Measurements from ENCODE around the gene RFC4.

Gene RFC4

DNA sequence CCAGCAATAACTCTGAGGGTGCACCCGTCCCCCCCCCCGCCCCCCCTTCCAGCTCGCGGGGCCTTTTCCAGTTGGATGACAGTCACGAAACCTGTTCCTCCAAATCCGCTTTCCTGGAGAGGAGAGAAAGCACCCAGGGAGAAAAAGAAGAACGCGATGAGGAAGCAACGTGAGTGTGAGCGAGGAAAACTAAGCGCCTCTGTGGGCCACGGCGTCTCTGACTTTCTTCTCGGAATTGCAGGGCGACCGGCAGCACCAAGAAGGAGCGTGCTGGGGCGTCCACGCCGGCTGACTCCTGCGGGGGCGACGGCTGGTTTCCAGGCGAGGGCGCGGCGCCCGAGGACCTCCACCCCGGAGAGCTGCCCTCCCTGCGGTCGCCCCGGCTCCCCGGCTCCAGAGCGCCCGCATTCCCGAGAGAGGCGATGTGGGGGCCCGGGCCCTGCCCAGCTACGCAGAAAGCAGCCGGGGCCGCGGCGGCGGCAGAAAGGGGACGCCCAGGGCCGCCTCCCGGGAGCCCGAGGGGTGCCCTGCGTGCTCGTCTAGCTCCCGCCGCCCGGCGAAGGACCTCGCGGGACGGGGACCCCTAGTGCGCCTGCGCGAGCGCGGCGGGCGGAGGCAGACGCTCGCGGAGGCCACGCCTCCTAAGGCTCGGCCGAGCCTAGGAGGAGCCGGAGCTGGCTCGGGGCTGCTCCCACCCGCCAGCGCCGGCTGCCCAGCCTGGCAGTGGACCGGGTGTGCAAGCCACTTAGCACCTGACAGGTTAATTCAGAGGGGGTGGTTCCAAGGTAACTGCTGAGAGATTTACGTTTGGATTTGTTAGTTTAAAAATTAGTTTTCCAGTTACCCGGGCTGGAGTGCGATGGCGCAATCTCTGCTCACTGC lies 20.9 kb upstream of the RFC4 start (continued):
- peak; percentile 36; the same call in 1 of the 2 replicates for TF ChIP-seq ZIC2 (tag by site-specific recombination; IDR thresholded peaks at IDR 0.05)
- no peak for TF ChIP-seq IKZF3 (tag by site-specific recombination; IDR thresholded peaks at IDR 0.05)
- TF ChIP-seq REPIN1 (tag by site-specific recombination; IDR thresholded peaks at IDR 0.05; ENCODE audit: low read depth): no peak
- no peak for TF ChIP-seq ZNF239 (tag by site-specific recombination; IDR thresholded peaks at IDR 0.05)
- TF ChIP-seq RBAK (tag by site-specific recombination; IDR thresholded peaks at IDR 0.05): no peak
- no peak for TF ChIP-seq FEZF1 (tag by site-specific recombination; IDR thresholded peaks at IDR 0.05)
- TF ChIP-seq GLI2 (tag by site-specific recombination; IDR thresholded peaks at IDR 0.05; ENCODE audit: borderline replicate concordance, low read depth): no peak
- no peak for TF ChIP-seq ZNF560 (tag by site-specific recombination; IDR thresholded peaks at IDR 0.05; ENCODE audit: borderline replicate concordance)
- TF ChIP-seq MEIS1 (CRISPR knock-in tag; IDR thresholded peaks at IDR 0.05; ENCODE audit: borderline replicate concordance): no peak
- TF ChIP-seq ZBTB20 (tag by site-specific recombination; IDR thresholded peaks at IDR 0.05): peak; percentile 42; the same call in 1 of the 2 replicates
- TF ChIP-seq, protein P1, sequence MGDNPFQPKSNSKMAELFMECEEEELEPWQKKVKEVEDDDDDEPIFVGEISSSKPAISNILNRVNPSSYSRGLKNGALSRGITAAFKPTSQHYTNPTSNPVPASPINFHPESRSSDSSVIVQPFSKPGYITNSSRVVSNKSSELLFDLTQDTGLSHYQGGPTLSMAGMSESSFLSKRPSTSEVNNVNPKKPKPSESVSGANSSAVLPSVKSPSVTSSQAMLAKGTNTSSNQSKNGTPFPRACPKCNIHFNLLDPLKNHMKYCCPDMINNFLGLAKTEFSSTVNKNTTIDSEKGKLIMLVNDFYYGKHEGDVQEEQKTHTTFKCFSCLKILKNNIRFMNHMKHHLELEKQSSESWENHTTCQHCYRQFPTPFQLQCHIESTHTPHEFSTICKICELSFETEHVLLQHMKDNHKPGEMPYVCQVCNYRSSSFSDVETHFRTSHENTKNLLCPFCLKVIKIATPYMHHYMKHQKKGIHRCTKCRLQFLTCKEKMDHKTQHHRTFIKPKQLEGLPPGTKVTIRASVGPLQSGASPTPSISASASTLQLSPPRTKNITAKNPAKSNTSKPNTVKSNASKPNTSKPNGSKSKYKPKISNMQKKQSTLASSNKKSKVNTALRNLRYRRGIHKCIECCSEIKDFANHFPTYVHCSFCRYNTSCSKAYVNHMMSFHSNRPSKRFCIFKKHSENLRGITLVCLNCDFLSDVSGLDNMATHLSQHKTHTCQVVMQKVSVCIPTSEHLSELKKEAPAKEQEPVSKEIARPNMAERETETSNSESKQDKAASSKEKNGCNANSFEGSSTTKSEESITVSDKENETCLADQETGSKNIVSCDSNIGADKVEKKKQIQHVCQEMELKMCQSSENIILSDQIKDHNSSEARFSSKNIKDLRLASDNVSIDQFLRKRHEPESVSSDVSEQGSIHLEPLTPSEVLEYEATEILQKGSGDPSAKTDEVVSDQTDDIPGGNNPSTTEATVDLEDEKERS (tag by site-specific recombination; IDR thresholded peaks at IDR 0.05): no peak
- peak; percentile 72 for TF ChIP-seq GLIS2 (tag by site-specific recombination; IDR thresholded peaks at IDR 0.05)
- 0 out of 2 replicates have a peak, but pooled peaks have one; percentile 49 for TF ChIP-seq ZNF501 (tag by site-specific recombination; IDR thresholded peaks at IDR 0.05)
- no peak for TF ChIP-seq KLF8 (tag by site-specific recombination; IDR thresholded peaks at IDR 0.05)
- TF ChIP-seq ZNF24 (tag by site-specific recombination; IDR thresholded peaks at IDR 0.05): no peak
- no peak for TF ChIP-seq ZNF610 (tag by site-specific recombination; IDR thresholded peaks at IDR 0.05; ENCODE audit: borderline replicate concordance)
- TF ChIP-seq ZXDB (tag by site-specific recombination; IDR thresholded peaks at IDR 0.05): no peak
- no peak for TF ChIP-seq ZNF768 (tag by site-specific recombination; IDR thresholded peaks at IDR 0.05)
- TF ChIP-seq ZNF707 (tag by site-specific recombination; IDR thresholded peaks at IDR 0.05): no peak
- TF ChIP-seq ZNF701 (tag by site-specific recombination; IDR thresholded peaks at IDR 0.05): no peak
- no peak for TF ChIP-seq ZNF423 (tag by site-specific recombination; IDR thresholded peaks at IDR 0.05)
- TF ChIP-seq, protein P2, sequence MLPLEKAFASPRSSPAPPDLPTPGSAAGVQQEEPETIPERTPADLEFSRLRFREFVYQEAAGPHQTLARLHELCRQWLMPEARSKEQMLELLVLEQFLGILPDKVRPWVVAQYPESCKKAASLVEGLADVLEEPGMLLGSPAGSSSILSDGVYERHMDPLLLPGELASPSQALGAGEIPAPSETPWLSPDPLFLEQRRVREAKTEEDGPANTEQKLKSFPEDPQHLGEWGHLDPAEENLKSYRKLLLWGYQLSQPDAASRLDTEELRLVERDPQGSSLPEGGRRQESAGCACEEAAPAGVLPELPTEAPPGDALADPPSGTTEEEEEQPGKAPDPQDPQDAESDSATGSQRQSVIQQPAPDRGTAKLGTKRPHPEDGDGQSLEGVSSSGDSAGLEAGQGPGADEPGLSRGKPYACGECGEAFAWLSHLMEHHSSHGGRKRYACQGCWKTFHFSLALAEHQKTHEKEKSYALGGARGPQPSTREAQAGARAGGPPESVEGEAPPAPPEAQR (tag by site-specific recombination; IDR thresholded peaks at IDR 0.05): no peak
- TF ChIP-seq, protein P3, sequence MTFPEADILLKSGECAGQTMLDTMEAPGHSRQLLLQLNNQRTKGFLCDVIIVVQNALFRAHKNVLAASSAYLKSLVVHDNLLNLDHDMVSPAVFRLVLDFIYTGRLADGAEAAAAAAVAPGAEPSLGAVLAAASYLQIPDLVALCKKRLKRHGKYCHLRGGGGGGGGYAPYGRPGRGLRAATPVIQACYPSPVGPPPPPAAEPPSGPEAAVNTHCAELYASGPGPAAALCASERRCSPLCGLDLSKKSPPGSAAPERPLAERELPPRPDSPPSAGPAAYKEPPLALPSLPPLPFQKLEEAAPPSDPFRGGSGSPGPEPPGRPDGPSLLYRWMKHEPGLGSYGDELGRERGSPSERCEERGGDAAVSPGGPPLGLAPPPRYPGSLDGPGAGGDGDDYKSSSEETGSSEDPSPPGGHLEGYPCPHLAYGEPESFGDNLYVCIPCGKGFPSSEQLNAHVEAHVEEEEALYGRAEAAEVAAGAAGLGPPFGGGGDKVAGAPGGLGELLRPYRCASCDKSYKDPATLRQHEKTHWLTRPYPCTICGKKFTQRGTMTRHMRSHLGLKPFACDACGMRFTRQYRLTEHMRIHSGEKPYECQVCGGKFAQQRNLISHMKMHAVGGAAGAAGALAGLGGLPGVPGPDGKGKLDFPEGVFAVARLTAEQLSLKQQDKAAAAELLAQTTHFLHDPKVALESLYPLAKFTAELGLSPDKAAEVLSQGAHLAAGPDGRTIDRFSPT (tag by site-specific recombination; IDR thresholded peaks at IDR 0.05): no peak
- no peak for TF ChIP-seq YY2 (tag by site-specific recombination; IDR thresholded peaks at IDR 0.05)
- TF ChIP-seq, protein P4, sequence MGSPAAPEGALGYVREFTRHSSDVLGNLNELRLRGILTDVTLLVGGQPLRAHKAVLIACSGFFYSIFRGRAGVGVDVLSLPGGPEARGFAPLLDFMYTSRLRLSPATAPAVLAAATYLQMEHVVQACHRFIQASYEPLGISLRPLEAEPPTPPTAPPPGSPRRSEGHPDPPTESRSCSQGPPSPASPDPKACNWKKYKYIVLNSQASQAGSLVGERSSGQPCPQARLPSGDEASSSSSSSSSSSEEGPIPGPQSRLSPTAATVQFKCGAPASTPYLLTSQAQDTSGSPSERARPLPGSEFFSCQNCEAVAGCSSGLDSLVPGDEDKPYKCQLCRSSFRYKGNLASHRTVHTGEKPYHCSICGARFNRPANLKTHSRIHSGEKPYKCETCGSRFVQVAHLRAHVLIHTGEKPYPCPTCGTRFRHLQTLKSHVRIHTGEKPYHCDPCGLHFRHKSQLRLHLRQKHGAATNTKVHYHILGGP (tag by site-specific recombination; IDR thresholded peaks at IDR 0.05): no peak
- TF ChIP-seq ZNF561 (tag by site-specific recombination; IDR thresholded peaks at IDR 0.05; ENCODE audit: borderline replicate concordance): 0 out of 2 replicates have a peak, but pooled peaks have one; percentile 39
- peak; percentile 27; the same call in 1 of the 2 replicates for TF ChIP-seq ZBTB17 (tag by site-specific recombination; IDR thresholded peaks at IDR 0.05)
- no peak for TF ChIP-seq TRIM28 (IDR thresholded peaks at IDR 0.05; ENCODE audit: borderline replicate concordance, low read length)
- no peak for TF ChIP-seq YY1 (tag by site-specific recombination; IDR thresholded peaks at IDR 0.05)

Data from HEK293 (cell line).